Thoracic aorta (tissue), 2 donors: ENCODE results near the gene INSYN2A. TPM values are rescaled to one million over a fixed set of nuclear protein-coding genes. Genes with fewer than 3 reads are reported as not detected.

ENCODE experiments used
- ATAC-seq: fragments of 150-250 bp; one replicate; pipeline ENCODE4 v1.8.0; 2017; ENCODE audit warnings: low read depth; ENCODE audit not compliant: insufficient number of reproducible peaks, low FRiP score
- DNase-seq: peaks from one replicate; pipeline ENCODE4 v3.0.0-alpha.2; 2020; ENCODE audit warnings: low spot score
- H3K27ac ChIP-seq, 2 donors: fragments of 200-600 bp; sonication (generic); 1 replicate in 1 of 2; 2 replicates in 1 of 2; pipeline ENCODE4 v1.5.1; 2016; ENCODE audit warnings: mild to moderate bottlenecking in 2 of 2, moderate library complexity in 2 of 2
- H3K27me3 ChIP-seq: fragments of 200-600 bp; sonication (generic); replicated peaks from 2 replicates; pipeline ENCODE4 v1.6.0; 2016; ENCODE audit warnings: mild to moderate bottlenecking; ENCODE audit not compliant: insufficient read depth
- H3K36me3 ChIP-seq: fragments of 200-600 bp; sonication (generic); one replicate; pipeline ENCODE4 v1.5.1; 2016
- H3K4me1 ChIP-seq, 2 donors: fragments of 200-600 bp; sonication (generic); 1 replicate in 1 of 2; 2 replicates in 1 of 2; pipeline versions ENCODE4 v1.5.1 to v1.6.0; 2016; ENCODE audit warnings: low read depth in 2 of 2, mild to moderate bottlenecking in 1 of 2; ENCODE audit not compliant: control insufficient read depth in 1 of 2
- H3K4me3 ChIP-seq: fragments of 200-600 bp; sonication (generic); 2 replicates; pipeline ENCODE4 v1.5.1; 2016; ENCODE audit warnings: mild to moderate bottlenecking
- H3K9me3 ChIP-seq: fragments of 200-600 bp; sonication (generic); 2 replicates; pipeline ENCODE4 v1.5.1; 2016
- total RNA-seq, 2 donors: library from RNA; depleted of rRNA; stranded (reverse); fragments of >200 nt; gene quantifications; one replicate each; pipeline versions ENCODE4 v1.1.0 to v1.2.3, GENCODE V29; 2016
- TF ChIP-seq, protein P1 (sequence below): fragments of 200-600 bp; sonication (generic); IDR thresholded peaks from one replicate; pipeline ENCODE4 v1.5.1; 2019; ENCODE audit warnings: antibody characterized with exemption

Gene INSYN2A
- total RNA-seq, 2 donors from 2014 or later = 0.35 TPM; not detected in 1

DNA sequence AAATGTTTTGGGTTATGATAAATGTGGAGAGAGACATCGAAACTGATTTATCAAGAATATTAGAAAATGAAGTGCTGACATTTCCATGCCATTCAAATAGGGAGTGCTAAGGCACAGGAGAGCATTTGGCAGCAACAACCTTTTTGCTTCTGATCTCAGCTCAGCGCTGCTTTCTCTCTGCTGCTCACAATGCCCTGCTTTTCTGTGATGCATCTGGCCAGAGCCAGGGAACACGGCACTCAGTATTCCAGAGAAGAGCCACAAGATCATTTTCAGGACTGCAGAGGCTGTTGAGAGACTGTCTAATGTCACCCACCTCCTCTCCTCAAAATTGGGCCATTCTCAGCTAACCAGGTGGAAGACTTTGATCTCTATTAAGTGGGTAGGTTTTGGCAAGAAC, 28.1 kb downstream of the INSYN2A start:
- Histone ChIP-seq H3K36me3 (no peaks in the 10 kb centered on the region), H3K27me3 (no peaks in the 10 kb centered on the region), H3K4me1 (no peaks in the 10 kb centered on the region), H3K4me3 (no peak overlapping the region), H3K27ac (no peak overlapping the region), H3K9me3 (no peaks in the 10 kb centered on the region)
- TF ChIP-seq, protein P1, sequence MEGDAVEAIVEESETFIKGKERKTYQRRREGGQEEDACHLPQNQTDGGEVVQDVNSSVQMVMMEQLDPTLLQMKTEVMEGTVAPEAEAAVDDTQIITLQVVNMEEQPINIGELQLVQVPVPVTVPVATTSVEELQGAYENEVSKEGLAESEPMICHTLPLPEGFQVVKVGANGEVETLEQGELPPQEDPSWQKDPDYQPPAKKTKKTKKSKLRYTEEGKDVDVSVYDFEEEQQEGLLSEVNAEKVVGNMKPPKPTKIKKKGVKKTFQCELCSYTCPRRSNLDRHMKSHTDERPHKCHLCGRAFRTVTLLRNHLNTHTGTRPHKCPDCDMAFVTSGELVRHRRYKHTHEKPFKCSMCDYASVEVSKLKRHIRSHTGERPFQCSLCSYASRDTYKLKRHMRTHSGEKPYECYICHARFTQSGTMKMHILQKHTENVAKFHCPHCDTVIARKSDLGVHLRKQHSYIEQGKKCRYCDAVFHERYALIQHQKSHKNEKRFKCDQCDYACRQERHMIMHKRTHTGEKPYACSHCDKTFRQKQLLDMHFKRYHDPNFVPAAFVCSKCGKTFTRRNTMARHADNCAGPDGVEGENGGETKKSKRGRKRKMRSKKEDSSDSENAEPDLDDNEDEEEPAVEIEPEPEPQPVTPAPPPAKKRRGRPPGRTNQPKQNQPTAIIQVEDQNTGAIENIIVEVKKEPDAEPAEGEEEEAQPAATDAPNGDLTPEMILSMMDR = no peak
- ATAC-seq = no peak
- no peak for DNase-seq

DNA sequence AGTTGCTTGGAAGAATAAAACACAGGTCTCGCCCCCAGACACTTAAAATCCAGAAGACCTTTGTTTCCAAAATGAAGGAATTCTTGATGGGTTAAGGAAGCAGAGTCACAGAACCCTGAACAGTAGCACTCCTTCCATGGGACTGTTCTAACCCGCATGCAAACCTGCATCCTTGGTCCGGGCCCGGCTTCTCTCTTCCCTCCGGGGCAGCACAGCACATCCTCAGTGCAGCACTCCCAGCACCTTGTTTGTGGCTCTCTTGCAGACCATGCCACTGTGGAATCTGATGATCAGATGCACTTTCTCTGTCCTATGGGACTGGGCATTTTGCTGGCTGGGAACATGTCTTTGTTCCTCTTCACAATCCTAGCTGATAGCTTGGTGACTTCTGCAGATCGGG, 33.5 kb downstream of the INSYN2A start:
- H3K4me3 ChIP-seq = no peak overlapping the region
- no peak for DNase-seq
- no peaks in the 10 kb centered on the region for H3K27me3 ChIP-seq
- no peak overlapping the region for H3K27ac ChIP-seq
- no peaks in the 10 kb centered on the region for H3K9me3 ChIP-seq
- TF ChIP-seq, protein P1 = no peak
- no peaks in the 10 kb centered on the region for H3K36me3 ChIP-seq
- peaks cover 0 to 7% of the 10 kb centered on the region in 2 donors for H3K4me1 ChIP-seq
- no peak for ATAC-seq

DNA sequence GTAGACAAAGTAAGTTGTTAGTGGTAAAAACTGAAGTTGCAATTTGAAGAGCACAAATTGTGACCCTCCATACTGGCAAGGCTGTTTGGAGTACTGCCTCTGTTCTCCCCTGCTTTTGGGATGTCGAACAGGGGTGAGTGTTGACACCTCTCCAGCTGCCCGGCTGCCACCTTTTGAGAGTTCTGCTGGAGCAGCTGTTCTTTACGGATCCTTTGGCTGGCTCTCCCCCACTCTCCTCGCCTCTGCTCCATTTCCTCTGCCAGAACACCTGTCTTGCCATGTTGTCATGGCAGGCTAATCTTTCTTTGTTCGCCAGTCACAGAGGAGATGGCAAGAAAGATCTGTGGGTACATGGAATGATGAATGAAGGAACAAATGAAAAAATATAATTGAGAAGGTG, 34.9 kb downstream of the INSYN2A start:
- TF ChIP-seq, protein P1 = no peak

DNA sequence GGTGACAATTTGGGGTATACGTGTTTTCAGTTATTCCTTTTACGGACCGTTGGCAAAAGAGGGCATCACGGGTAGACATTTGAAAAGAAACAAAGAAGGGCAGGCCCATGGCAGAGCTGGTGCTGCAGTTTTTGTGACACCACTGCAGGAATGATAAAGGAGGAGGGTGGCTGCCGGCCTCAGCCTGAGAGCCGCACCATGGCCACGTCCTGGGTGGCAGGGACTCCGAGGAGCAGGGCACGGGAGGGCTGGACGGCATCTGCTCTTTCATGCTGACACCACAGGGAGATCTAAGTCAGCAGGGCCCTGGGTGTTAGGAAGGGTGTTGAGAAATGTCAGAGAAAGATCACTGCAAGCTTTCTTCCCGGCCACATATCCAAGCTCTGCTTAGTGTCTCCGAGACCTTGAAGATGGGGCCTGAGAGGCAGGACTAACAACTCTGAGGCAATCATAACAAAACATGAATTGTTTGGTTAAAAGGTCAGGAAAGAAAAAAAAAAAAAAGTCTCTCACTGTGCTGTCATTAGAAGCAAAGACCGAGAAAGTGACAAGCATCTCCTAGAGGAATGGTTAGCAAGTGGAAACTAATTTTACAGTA, 36.6 kb downstream of the INSYN2A start:
- H3K36me3 ChIP-seq = no peaks in the 10 kb centered on the region
- ATAC-seq (no peak), DNase-seq (no peak)
- H3K4me1 ChIP-seq = peaks cover 8 to 20% of the 10 kb centered on the region in 2 donors
- TF ChIP-seq, protein P1 = no peak
- H3K27me3 ChIP-seq = no peaks in the 10 kb centered on the region
- H3K27ac ChIP-seq = no peak overlapping the region
- H3K9me3 ChIP-seq = no peaks in the 10 kb centered on the region
- no peak overlapping the region for H3K4me3 ChIP-seq

More for the DNA sequence above, 34.9 kb downstream of the INSYN2A start:
- ATAC-seq (no peak), DNase-seq (no peak)
- H3K9me3 ChIP-seq = no peaks in the 10 kb centered on the region
- H3K36me3 ChIP-seq = no peaks in the 10 kb centered on the region
- no peaks in the 10 kb centered on the region for H3K27me3 ChIP-seq
- no peak overlapping the region for H3K4me3 ChIP-seq
- peaks cover 8 to 20% of the 10 kb centered on the region in 2 donors for H3K4me1 ChIP-seq
- H3K27ac ChIP-seq = no peak overlapping the region

DNA sequence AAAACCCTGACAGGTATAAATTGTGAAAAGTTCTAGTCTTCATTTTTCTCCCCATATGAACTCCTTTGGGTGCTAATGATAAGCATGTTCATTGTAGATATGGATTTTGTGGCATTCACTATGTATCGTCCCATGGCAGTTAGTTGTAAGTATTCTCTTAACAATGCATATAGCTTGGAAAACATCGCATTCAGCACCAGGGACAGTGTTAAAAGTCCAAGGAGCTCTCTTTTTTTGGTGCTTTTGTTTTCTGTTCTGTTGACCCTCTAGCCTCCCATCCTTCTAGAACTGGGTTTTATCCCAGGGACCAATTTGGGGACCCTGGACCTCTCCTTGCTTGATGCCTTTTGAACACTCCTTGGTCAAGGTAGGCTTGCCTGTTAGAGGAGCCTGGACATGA, 37.7 kb downstream of the INSYN2A start:
- no peak for ATAC-seq
- TF ChIP-seq, protein P1 = no peak

More for the DNA sequence above, 37.7 kb downstream of the INSYN2A start:
- Histone ChIP-seq H3K27me3 (no peaks in the 10 kb centered on the region), H3K27ac (no peak overlapping the region), H3K36me3 (no peaks in the 10 kb centered on the region), H3K9me3 (no peaks in the 10 kb centered on the region), H3K4me1 (peaks cover 8 to 20% of the 10 kb centered on the region in 2 donors), H3K4me3 (no peak overlapping the region)
- no peak for DNase-seq
